Measurements from ENCODE around the gene LMO3. TPM values are rescaled to one million over a fixed set of nuclear protein-coding genes. Genes with fewer than 3 reads are reported as not detected.
"Not testable (repeated sequence)": the region's sequence is repeated elsewhere in the genome, so short reads cannot be mapped to it uniquely, and the experiment has no call there.

LMO3 gene
- total RNA-seq, 1 donor from 2014 or later: not detected

DNA sequence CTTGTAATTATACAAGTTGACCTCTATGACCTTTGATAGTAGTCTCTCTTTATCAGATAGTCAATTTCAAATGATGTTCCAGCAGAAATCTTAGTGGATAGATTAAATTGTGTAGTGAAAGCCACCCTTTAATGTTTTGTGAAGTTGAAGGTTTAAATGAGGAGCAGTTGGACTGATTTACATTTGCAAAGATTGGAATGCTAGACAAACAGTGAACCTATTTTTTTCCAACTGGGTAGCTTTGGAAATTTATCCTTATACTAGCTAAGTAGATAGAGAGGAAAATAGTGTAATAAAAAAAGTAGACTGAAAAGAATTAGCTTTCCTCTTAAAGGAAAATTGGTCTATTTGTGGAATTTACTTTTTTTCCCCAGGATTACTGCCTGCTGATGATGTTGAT is 53.7 kb downstream of the LMO3 start:
- intact Hi-C loops (cut with micrococcal nuclease): no loop called here

GRCh38 chr12:16545836-16546235 is 60.1 kb downstream of the LMO3 start:
- intact Hi-C loops (cut with micrococcal nuclease): no loop called here

DNA sequence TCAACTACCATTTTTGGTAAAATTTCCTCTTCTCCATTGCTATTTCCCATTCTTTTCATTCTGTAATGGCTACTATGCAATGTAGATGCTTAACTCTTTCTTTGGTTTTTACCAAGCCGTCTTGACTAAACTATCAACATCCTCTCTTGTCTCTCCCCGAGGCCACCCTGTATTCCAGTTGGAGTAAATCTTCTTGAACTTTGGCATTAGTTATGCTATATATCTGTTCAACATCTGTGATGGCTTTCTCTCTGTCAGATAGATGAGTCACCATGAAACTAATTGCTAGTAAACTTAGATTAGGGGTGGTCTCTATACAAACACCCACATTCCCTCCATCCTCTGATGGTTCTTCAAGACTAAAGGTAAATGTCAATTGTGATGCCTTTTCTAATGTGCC is 63.4 kb downstream of the LMO3 start:
- intact Hi-C loops (cut with micrococcal nuclease): no loop called here

DNA sequence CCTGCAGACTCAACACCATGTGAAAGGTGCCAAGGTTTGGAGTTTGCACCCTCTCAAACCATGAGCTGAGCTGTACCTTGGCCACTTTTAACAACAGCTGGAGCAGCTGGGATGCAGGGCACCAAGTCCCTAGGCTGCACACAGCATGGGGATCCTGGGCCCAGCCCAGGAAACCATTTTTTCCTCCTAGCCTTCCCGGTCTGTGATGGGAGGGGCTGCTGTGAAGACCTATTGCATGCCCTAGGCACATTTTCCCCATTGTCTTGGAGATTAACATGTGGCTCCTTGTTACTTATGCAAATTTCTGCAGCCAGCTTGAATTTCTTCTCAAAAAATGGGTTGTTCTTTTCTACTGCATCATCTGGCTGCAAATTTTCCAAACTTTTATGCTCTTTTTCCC is 68.3 kb downstream of the LMO3 start:
- intact Hi-C loops (cut with micrococcal nuclease): not testable (repeated sequence)

- intact Hi-C loops (cut with micrococcal nuclease): no loop called here
These were observed 74.3 kb downstream of the LMO3 start for GRCh38 chr12:16531621-16532020.

DNA sequence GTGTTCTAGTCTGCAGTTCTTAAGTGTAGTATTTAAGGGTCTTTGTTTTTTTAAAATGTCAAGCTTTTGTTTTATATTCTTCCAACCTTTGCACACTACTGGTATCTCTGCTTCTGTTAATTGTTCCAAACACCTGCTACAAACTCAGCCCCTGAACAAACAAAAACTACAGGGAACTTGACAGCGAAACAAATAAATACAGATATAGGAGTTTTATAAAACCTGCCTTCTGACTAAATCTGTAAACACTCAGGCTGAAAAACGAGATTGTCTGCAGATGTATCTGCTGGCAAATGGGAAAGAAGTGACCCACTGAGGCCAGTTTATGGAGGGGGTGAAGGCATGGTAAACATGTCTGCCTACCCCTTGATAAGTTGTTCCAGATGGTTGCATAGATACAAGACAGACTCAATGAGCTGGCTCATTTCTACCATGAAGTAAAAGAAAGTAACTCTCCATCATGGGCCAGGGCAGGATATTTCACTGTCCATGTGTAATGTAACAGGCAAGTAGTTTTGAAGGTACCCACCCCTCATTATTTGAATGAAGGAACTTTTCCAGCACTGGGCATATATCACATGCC is 75.6 kb downstream of the LMO3 start:
- intact Hi-C loops (cut with micrococcal nuclease): no loop called here

DNA sequence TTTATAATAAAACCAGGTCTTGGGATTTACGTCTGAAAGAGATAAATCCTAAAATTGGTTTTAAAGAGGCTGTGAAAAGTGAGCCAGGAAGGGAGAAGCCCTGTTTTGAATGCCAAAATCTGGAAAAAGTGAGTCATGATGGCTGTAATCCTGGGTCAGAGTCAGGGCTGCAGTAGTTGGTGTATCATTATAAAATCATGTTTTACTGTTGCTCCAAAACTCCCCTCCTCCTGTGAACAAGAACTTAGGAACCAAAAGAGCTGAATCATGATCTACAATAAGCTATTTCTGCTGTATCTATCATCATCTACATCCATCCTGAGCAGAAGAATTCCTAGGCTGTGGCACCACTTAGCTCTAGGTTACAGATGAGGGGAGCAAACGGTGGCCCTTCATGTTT is 79.3 kb downstream of the LMO3 start:
- intact Hi-C loops (cut with micrococcal nuclease): no loop called here

- intact Hi-C loops (cut with micrococcal nuclease): no loop called here
These were observed 81.6 kb downstream of the LMO3 start for GRCh38 chr12:16524378-16524777.

DNA sequence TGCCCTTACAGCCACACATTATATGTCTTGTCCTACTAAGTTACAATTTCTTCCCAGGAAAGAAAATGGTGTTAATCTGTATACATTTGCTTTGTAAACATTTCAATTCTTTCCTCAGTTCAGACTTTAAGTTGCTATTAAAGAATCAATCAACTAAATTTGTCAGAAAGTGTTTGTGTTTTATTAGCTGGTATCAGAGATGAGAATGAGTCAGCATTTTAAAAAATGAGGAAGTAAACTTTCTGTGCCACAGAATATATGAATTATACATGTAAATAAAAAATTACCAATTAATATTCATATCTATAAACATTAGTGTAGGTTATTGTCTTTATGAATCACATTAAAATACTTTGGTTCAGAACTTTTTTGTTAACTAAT is 82.0 kb downstream of the LMO3 start:
- intact Hi-C loops (cut with micrococcal nuclease): no loop called here

DNA sequence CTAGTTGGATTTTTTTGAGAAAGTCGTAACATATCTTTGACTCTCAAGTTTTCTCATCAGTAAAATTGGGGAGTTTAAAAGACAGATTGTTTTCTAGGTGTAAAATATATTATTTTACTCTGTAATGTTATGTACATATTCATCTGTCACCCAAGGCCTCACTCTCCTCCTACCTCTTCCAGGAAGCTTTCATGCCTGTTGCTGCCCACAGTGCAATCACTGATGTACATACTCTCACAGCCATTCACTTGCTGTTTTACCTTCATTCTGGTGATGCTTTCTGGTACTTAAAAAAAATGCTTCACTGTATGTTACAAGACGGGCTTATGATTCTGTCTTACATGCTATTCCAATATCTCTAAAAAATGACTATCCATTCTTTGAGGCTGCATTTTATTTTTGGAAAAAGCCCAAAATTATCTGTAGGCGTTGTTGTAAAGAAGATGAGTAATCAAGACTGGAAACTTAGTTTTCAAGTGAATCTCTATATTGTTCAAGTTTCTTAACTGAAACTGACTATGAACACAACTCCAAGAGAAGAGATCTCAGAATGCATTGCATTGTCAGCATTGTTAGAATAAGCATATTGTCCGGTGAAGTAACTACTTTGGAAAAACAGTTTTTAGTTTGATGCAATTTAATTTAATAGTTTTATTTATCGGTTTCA is 82.5 kb downstream of the LMO3 start:
- intact Hi-C loops (cut with micrococcal nuclease): no loop called here

DNA sequence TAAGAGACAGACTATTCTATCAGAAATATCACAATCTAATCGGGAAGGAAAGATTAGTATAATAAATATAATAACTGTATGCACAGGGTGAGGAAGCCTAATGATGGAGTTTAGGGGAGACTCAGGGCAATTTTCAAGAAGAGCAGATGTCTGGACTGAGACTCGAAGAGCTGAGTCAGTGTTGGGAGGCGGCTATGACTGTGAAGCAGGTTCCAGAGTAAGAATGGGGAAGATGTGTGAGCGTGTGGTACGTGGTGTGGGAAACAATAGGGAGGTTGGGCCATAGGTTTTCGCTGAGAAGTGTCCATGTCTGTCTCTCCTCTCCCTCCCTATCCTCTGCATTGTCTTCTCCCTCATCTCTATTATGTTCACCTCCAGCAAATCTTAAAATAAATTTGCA is 85.6 kb downstream of the LMO3 start:
- intact Hi-C loops (cut with micrococcal nuclease): no loop called here

- intact Hi-C loops (cut with micrococcal nuclease): no loop called here
These were observed 90.3 kb downstream of the LMO3 start for GRCh38 chr12:16515666-16516065.

GRCh38 chr12:16513231-16513630 is 92.7 kb downstream of the LMO3 start:
- intact Hi-C loops (cut with micrococcal nuclease): no loop called here

DNA sequence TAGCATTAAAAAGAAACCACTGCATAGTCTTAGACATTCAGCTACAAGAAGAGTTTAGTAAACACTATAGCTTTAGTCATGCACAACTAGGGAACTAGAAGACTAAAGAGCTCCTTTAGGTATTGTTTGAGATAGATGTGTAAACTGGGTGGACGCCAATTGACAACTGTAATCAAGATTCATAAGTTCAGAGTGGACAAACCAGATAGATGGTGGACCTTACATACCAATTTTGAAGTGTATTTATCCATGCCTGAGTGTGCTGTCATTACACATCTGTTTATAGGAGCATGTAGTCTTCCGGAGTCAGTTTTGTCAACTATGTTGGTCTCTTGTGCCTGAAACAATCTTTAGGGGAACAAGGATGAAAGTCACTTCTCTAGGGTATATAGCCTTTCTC is 96.6 kb downstream of the LMO3 start:
- intact Hi-C loops (cut with micrococcal nuclease): no loop called here

DNA sequence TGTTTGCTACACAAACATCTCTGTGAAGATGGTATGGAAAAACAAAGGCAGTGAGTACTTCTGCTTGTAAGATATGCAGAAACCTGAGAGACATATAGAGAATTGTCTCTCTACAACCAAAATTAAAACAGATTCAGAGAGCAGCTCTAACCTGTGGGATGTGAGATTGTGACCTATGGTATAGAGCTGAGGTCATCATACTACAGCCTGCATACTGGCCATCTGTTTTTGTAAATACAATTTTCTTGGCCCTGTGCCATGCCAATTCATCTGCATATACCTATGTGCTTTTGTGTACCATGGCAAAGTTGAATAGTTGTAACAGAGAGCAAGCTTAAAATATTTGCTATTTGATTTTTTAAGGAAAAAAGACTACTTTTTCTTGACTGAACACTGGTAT is 99.6 kb downstream of the LMO3 start:
- intact Hi-C loops (cut with micrococcal nuclease): no loop called here

DNA sequence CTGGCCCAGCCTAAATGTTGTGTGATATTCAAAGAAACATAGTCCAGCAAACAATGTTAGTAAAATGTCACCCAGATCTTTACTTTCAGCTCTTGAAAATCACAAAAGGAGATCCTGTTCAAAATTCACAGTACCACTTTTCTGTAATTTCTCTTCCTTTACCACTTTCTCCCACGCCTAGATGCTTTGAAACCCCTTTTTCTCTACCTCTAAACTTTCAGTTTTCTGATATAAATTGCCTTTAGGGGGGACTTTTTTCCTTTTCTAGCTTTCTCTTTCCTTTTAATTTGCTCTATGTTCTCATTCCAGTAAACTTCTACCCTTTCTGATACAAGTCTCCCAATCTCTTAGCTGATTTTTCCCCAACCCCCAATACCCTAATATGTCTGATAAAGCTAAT is 101.8 kb downstream of the LMO3 start:
- intact Hi-C loops (cut with micrococcal nuclease): no loop called here

DNA sequence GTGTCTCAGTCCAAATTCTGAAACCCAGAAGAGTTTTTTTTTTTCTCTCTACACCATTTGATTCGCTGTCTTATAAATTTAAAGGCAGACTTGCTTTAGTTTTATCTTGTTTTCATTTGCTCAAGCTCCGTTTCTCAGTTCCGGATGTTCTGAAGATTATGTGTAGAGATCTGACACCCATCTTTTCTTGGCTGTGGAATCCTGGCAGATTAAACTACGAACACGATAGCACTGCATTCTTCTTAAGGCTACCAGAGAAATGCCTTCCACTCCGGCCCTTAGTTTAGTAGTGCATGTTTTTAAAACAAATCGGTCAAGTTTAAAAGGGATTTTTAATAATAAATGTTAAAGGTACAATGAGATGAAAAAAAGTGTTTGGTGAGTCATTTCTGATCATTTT is 106.4 kb downstream of the LMO3 start:
- intact Hi-C loops (cut with micrococcal nuclease): no loop called here
